HG03175 (cell line): Measurements from ENCODE around the gene SH3GL2.

ENCODE experiments used
- ATAC-seq: cut with Tn5 transposase; IDR thresholded peaks from one replicate; pipeline ENCODE4 v1.9.1; 2021; ENCODE audit warnings: mild to moderate bottlenecking, moderate library complexity; ENCODE audit not compliant: unreplicated experiment

The SH3GL2 gene

DNA sequence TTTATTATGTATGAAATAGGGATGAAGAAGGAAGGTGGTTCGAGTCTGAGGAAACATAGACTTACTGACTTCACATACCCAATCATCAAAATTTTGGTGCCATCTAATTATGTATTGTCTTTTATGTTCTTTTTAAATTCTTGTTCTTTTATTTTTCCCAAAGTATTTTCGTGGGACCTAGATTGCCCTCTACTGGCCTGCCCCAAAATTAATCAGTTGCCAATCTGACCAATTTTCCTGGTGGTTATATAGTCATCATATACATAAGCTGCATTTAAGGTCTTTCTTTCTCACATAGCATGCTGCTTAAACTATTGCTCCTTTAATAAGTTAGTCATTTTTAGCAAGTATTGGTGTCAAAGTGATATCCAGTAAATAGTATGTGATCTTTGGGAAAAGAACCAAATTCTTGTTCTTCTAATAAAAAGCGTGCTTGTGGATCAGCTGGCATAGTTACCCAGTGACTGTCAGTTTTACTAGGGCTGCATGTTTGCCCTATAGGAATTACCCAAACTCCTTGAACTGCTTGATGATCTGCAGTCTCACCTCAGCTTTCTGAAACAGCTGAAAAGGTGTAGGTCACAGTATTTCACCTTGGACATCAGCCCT is 223.5 kb downstream of the SH3GL2 start:
- ATAC-seq: no peak

DNA sequence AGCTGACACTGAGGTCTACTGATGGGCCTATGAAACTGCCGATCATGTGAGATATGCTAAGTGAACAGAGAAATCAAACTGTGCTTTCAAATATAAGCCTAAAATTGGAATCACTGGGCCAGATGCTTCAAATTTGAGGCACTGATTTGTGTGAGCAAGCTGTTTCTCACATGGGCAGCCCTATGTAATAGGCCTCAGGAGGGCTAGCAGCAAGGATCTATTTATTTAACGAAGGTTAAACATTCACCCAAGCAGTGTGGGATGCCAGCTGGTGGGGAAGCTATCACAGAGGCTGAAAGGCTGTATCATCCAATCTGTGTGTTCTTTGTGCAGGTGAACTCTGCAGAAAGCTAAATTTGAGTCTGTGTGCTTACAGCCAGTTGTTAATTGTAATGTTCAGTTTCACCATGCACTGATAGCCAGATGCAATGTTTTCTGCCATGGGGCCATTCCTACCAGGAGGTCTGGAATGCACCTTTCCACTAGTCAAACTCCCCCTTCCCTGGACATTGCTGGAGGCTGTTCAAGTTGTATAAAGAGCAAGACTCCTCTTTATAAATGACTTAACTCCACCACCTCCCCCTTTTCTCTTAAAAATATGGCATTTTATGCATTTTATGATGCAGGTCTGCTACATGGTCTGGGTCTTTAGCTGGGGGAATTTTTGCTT is 228.9 kb downstream of the SH3GL2 start:
- no peak for ATAC-seq

GRCh38 chr9:17810317-17810716 is 231.5 kb downstream of the SH3GL2 start:
- ATAC-seq: no peak

- peak; percentile 67 for ATAC-seq
Measured at GRCh38 chr9:17810728-17811571, 232.1 kb downstream of the SH3GL2 start.

- ATAC-seq: no peak
Measured at GRCh38 chr9:17813798-17814197, 234.9 kb downstream of the SH3GL2 start.

- no peak for ATAC-seq
Measured at GRCh38 chr9:17816431-17817027, 237.7 kb downstream of the SH3GL2 start.

GRCh38 chr9:17824191-17824590 is 245.3 kb downstream of the SH3GL2 start:
- ATAC-seq: no peak

DNA sequence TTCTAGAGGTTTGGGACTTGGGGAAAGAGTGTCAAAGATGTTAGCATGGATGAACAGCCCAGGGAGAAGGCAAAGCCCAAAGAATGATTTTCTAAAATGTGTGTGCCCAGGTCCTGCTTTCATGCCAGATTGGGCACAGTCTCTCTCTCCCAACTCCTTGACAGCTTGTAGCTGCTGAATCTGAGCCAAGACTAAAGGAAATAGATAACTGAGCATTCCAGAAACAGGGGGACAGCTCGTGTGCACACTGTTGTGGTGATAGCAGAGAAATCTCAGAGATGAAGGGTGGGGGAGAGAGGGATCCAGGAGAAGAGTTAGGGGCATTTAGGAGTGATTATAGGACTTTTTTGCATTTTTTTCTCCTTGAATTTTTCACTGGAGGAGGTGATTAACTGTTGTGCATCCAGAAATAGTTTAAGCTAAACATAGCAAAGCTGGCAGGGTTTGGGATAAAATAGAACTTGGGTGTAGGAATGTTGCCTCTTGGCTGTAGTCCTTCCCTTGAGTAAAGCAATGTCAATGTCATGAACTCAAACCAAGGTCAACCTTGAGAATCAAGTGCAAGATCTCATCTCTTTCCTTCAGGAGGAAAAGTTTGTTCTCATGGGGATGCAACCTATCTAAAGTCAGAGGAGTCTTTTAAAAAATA is 245.9 kb downstream of the SH3GL2 start:
- no peak for ATAC-seq

- no peak for ATAC-seq
Measured at GRCh38 chr9:17825265-17825659, 246.4 kb downstream of the SH3GL2 start.

GRCh38 chr9:17829064-17829463 is 250.2 kb downstream of the SH3GL2 start:
- no peak for ATAC-seq

GRCh38 chr9:17829812-17830385 is 251.0 kb downstream of the SH3GL2 start:
- no peak for ATAC-seq

DNA sequence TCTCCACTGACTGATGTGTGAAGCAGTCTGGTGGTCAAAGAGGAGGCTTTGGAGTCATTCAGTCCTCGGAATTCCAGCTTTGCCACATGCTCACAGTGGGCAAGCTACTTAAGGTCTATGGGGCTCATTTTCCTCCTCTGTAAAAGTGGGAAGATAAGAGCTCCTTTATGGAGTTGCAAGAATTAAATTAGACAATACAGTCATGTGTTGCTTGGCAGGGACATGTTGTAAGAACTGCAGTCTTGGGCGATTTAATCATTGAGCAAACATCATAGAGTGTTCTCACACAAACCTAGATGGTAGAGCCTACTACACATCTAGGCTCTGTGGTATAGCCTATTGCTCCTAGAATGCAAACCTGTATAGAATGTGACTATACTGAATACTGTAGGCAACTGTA is 253.9 kb downstream of the SH3GL2 start:
- no peak for ATAC-seq

GRCh38 chr9:17833846-17834245 is 255.0 kb downstream of the SH3GL2 start:
- no peak for ATAC-seq

GRCh38 chr9:17837965-17838364 is 259.1 kb downstream of the SH3GL2 start:
- ATAC-seq: no peak

GRCh38 chr9:17839776-17840175 is 260.9 kb downstream of the SH3GL2 start:
- no peak for ATAC-seq

GRCh38 chr9:17843236-17843635 is 264.4 kb downstream of the SH3GL2 start:
- ATAC-seq: no peak
